ENCODE data around the gene FKBP4.

FKBP4 gene

GRCh38 chr12:2813214-2814185, 18.7 kb downstream of the FKBP4 start:
- peak; percentile 73 for DNase-seq

- no peak for DNase-seq
These were observed 25.0 kb downstream of the FKBP4 start for GRCh38 chr12:2819810-2820209.

DNA sequence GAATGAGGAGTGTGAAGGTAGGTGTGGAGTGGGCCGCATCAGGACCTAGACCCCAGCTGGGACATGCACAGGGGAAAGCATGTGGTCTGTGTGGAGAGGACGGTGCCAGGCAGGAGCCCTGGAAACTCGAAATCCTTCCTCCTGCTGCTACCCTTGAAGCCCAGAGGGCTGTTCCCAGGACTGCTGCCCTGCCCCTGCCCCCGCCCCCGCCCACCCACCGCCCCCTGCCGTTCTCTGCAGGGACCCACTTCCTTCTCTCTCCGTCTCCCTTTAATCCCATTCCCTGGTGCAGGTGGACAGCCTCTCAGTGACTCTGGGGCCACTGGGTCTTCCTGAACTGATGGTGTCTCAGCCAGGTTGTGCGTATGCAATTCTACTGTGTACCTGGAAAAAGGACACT, 25.7 kb downstream of the FKBP4 start:
- DNase-seq = no peak

GRCh38 chr12:2823483-2823882, 28.7 kb downstream of the FKBP4 start:
- no peak for DNase-seq

DNA sequence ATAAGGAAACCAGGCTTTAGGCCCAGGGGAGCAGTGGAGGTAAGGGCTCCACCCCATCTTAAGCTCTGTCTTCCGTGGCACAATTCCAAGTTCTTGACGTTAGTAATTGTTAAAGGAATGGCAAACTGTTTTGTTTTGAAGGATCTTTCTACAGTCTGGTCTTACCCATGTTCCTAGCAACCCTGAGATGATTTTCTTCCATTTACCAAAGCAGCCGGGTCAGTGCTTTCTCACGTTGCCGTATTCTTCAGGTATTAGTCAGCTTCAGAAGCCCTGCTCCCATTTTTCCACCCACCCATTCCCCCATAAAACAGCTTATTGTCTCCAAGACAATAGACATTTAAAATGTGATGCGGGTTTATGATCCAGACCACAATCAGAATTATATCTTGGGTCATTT, 29.8 kb downstream of the FKBP4 start:
- DNase-seq = no peak

GRCh38 chr12:2825132-2825531, 30.4 kb downstream of the FKBP4 start:
- DNase-seq = no peak

DNA sequence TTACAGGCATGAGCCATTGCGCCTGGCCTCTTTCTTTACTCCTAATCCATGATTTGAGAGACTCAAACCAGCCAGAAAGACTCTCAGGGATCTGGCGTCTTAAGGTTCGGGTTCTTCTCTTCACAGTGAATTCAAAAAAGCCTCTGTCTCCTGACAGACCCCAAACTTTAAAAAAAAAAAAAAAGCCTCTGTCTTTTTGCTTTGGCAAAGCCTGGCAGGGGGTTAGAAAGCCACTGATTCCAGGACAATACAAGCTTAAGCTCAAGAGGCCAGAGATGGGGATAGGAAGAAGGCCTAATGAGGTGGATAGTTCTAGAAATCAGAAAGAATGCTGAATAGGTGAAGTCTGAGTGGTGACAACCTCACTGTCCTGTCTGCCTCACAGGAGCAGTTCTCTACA, 31.3 kb downstream of the FKBP4 start:
- DNase-seq = no peak

- no peak for DNase-seq
These were observed 32.1 kb downstream of the FKBP4 start for GRCh38 chr12:2826721-2827515.

DNA sequence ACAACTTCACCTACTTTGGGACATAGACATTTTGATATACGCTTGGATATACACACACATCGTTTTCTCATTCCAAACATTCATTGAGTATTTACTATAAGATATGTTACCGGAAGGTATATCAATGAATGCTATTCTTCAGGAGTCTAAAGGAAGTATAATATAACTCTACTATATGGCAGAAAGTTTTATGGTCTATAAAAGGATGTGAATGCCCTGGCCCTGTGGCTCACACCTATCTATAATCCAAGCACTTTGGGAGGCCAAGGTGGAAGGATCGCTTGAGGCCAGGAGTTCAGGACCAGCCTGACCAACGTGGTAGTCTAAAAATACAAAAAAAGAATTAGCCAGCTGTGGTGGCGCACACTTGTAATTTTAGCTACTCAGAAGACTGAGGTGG, 34.5 kb downstream of the FKBP4 start:
- no peak for DNase-seq

DNA sequence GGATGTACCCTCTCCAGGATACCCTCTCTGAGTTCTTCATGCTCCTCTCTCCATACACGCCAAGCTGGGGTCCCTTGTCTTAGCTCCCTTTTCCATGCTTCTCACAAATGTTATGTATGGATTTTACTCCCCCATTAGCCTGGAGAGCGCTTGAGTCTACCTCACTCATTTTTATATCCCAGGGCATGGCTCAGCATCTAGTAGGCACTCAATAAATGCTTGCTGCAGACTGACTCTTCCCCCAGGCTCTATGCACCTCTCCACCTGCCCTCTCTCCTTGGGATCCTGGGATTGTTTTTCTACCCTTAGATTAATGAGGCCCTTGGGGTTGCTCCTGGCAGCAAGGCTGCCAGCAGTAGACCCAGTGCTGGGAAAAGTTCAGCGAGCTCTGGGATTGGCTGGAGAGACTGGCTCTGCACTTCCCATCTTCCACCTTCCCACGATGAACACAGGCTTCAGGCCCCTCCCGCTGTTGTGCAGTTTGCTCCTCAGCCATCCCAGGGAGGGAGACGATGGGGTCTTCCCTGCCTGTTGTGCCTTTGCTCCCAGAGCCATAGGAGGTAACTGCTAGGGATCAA, 37.9 kb downstream of the FKBP4 start:
- DNase-seq = no peak

GRCh38 chr12:2833327-2833726, 38.6 kb downstream of the FKBP4 start:
- DNase-seq = no peak

DNA sequence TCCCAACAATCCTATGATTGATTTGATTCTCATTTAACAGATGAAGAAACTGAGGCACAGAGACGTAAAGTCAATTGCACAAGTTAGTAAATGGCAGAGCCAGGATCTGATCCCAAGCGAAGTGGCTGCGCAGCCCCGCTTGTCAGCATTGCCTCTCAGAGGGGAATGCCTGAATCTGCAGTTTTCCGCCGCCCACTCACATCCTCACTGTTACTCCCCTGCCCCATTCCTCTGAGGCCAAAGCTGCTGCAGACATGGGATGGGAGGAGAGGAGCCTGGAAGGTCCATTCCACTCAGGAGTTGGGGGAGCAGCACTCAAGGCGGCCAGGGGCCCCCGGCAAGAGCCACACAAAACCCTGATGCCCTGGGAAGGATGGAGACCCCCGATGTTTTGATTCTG, 39.0 kb downstream of the FKBP4 start:
- DNase-seq = no peak

- DNase-seq = peak; percentile 70
These were observed 40.1 kb downstream of the FKBP4 start, which contains the start of gene NRIP2 for GRCh38 chr12:2834581-2835491. TSS of gene NRIP2 (minus strand) at chr12:2835035. CDS start at chr12:2834983, 52 bp downstream.

DNA sequence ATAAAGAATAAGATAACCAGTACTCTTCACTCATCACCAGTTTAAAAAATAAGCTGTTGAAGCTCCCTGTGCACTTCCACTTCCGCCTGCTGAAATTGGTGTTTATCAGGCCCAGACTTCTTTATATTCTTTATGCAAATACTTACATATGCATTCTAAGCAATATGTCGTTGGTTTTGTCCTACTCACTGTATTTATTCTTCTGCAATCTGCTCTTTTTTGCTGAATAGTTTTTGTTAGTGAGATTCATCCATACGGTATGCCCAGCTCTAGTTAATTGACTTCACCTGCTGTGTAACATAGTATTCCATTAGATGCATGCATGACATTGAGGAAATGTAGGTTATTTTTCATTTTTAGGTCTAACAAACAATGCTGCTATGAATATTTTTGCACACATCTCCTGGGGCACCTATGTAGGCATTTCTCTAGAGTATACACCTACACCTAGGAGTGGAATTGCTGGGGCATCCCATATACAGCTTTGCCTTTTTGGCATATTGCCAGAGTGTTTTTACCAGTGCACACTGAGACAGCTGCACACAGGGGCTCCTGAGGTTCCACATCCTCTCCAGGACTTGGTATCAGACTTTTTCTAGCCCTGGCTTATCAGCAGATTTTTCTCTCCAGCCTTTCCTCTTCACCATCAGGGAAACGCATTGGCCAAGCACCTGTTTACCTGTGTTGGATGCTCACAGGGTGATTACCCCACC, 41.1 kb downstream of the FKBP4 start:
- no peak for DNase-seq

- no peak for DNase-seq
These were observed 41.8 kb downstream of the FKBP4 start for GRCh38 chr12:2836574-2836973.

- DNase-seq = peak; percentile 70
These were observed 46.4 kb downstream of the FKBP4 start for GRCh38 chr12:2841056-2841650.

GRCh38 chr12:2842948-2843347, 48.2 kb downstream of the FKBP4 start:
- DNase-seq = no peak

DNA sequence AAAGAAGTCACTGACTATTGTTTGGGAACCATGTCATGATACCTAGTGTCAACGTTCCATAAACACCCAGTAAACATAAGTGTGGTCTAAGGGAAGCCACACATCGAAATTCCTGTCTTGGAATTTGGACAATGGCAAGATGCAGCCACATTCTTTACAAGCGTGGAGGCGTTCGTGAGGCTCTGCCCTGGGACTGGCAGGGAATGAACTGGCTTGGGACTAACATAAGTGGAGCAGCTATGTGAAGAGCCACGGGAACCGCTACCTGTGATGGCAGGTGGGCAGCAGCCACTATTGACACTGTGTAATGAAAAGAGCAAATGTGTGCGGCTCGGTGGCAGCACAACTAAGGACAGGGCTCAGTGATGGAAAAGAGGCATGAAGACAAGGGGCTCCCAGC, 50.0 kb downstream of the FKBP4 start:
- no peak for DNase-seq

DNA sequence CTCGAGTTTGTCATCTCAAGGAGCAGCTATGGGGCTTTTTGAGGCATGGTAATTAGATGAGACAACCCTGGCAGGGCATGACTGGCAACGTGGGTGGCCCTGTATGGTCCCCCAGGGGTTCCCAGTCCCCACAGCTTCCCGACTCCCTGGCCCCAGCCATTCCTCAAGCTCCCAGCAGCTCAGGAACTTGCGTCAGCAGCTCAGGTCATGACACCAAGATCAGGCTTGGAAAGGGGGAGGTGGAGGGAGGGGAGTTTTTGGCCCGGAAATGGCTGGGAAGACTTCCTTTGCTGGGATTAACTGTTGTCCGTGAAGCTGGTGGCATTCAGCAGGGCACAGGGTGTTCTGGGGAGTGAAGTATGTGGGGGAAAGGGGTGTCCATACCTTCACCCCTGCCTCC, 50.5 kb downstream of the FKBP4 start:
- DNase-seq = no peak

DNA sequence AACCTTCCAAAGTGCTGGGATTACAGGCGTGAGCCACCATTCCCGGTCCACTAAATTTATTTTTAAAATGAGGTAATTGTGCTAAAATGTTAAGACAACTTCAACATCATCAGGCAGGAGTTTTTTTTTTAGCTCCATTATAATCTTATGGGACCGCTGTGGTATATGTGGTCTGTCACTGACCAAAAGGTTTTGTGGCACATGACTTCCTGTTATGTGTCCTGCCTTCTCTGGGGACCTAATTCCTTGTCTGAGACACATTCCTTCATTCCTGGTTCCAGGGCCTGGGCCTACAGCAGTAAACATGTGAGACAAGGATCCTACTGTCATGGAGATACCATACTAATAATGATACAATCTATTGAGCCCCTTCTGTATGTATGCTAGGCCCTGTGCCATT, 57.2 kb downstream of the FKBP4 start:
- no peak for DNase-seq

- DNase-seq = peak; percentile 88
These were observed 58.9 kb downstream of the FKBP4 start for GRCh38 chr12:2853626-2854025.
